HS-5 (cell line): ENCODE measurements around the gene ARMC6.
"Not testable (repeated sequence)": the region's sequence is repeated elsewhere in the genome, so short reads cannot be mapped to it uniquely, and the experiment has no call there.

Source experiments
- DNase-seq: peaks from one replicate; pipeline ENCODE4 v3.0.0-alpha.2; 2012; ENCODE audit warnings: low read depth

Gene ARMC6

DNA sequence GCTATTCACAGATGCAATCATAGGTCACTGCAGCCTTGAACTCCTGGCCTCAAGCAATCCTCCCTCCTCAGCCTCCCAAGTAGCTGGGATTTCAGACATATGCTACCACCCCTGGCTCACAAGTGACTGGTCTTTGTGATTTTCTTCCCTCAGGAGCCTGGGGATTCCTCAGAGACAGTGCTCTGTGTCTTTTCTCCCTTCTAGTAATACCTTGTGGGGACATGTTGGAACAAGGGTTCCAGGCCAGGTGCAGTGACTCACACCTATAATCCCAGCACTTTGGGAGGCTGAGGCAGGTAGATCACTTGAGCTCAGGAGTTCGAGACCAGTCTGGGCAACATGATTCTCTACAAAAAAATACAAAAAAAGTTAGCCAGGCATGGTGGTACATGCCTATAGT lies 10.0 kb upstream of the ARMC6 start:
- DNase-seq: not testable (repeated sequence)

DNA sequence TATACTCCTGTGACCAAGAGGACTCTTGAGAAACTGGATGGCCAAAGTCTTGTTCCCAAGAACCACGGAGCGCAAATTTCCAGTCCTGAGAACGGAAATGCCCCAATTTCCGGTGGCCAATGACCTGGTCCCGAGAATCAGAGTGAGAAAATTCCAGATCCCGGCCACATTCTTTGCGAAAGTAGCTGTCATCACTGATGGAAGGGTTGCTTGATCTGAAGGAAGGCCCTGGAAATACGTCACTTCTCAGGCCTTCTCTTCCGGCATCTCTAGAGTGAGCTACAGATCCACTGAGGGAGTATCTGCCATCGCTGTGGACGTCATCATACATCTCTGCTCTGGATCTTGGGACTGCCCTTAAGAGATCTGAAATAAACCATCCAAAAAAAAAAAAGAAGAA lies 7.5 kb upstream of the ARMC6 start:
- DNase-seq: no peak

DNA sequence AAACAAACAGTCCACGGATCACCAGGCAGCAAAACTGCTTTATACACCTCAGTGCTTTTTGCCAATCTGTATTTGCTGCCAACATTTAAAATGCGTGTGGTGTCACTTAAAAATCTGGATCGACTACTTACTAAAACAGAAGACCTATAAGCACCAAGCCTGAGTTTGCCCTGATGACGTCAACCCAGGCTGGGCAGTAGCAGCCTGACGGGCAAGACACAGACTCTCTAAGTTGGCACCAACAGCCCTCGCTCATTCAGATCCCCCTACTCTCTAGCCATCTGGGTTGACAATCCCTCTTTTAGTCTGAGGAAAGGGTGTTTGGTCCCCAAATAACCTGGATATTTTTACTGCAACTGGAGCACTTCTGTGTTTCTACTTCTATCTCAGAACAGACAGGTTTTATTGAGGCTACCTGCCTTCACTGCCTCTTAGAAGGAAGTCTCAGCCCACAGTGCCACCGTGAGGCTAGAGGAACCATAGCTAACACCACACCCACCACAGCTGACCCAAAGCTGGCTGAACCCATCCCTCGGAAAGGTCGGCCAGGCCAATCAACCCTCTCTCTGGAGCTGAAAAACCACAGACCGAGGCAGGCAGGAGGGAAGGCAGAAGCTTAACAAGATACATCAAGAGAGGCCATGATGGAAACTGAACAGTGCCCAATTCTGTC lies 7.0 kb upstream of the ARMC6 start:
- DNase-seq: no peak

DNA sequence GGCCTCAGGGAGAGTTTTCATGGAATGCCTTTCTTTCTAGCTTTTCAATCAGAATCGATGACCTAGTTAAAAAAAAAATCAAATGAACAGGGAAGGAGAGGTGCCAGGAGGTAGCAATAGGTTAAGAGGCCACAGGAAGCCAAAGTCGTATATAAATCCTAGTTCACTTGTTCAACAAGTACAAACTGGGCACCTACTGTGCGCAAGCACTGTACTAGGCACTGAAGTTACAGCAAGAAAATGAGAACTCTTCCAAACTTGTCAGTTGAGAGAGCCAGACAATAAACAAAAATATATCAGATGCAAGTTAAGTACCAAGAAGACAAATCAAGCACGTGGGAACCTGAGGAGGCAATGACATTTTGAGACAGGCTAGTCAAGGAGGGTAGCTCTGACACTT lies 6.2 kb upstream of the ARMC6 start:
- DNase-seq: no peak

DNA sequence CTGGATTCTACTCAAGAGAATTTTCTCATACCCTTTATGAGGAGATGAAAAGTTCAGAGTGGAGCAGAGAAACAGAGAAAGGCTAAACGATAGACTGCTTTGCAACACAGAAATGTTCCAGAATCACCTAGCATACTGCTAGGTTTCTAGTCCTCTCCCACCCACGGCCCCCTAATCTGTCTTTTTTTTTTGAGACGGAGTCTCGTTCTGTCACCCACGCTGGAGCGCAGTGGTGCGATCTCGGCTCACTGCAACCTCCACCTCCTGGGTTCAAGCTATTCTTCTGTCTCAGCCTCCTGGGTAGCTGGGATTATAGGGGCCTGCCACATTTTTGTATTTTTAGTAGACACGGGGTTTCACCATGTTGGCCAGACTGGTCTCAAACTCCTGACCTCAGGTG lies 4.9 kb upstream of the ARMC6 start:
- no peak for DNase-seq

DNA sequence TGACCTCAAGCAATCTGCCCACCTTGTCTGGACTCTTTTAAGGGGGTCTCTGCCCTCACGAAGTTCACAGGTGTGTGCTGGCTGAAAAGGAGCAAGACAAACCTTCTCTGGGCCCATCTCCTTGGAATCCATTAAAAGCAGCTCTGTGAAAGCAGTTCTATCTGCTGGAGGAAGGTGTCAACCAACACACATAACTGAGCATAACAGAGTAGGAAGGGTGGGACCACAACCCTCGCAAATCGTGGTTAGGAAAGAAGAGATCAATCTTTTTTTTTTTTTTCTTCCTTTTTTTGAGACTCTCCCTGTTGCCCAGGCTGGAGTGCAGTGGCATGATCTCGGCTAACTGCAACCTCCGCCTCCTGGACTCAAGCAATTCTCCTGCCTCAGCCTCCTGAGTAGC lies 1.5 kb upstream of the ARMC6 start:
- DNase-seq: no peak

DNA sequence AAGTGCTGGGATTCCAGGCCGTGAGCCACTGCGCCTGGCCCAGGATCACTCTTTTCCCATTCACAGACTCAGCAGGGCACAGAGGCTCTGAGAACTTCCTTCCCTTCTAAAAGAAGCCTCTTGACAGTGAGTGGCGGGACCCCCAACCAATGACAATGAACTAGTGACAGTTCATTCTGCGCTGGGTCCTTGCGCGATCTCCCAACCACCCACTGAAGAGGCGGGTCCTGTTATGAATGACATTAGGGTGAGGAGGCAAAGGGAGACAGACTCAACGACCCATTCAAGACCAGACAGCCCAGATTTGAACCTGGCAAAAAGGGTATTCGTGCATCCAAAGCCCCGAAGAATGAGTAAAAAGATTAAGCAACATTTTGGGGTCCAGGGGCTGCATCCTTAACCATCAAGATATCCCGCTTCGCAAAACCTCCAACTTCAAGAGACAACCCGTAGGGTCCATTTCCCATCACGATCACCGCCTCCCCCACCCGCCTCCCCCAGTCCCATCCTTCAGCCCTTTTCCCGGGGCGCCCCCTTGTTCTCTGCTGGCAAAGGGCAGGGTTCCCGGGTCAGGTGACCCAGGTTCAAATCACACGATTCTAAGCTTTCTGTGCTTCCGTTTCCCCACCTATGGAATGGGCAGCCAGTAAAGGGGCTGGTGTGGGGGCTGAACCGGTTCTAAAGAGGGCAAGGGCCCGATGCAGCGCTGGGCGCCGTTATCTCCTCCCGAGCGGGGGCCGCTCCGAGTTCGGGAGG lies 805 bp upstream of the ARMC6 start:
- peak; percentile 74 for DNase-seq

DNA sequence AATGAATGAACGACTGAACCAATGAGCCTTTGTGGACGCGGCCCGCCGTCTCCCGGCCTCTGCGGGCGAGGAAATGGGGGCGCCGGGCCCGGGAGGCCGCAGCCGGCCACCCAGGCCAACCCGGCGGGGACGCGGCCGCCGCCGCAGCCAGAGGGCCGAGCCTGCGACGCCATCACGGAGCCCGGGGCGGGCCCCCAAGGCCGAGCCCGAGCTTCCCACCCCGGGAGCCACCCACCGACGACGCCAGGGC lies 302 bp upstream of the ARMC6 start:
- no peak for DNase-seq

DNA sequence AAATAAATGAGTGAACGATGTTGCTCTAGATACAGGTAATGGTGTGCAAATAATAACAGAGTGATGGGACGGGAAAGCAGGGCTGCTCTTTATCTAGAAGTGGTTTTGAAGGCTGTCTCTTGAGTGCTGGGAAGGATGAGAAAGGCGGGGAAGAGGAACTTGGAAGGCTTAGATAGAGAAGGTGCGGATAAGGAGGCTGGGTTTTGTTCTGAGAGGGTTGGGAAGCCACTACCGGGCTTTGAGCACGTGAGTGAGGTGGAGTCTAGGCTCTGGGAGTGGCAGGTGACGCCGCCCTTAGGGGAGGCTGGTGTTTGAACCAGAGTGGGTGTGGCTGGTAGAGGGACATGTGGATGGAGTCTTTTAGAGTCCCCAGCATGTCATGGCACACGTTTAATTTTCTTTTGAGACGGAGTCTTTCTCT lies 811 bp downstream of the ARMC6 start:
- DNase-seq: peak; percentile 59

DNA sequence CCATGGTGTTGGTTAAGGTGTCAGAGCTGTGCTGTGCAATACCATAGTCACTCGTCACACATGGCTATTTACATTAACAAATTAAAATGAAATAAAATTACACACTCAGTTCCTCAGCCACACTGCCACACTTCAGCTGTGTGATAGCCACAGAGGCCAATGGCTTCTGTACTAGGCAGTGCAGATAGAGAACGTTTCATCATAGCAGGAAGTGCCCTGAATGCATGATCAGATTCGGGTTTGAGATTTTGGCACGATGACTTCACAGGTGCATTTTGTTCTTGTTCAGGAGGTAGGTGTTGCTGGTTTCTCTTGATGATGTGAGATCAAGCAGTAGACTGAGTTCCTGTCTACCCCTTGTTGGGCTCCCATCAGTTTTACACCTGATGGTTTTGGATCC lies 6.5 kb downstream of the ARMC6 start:
- DNase-seq: no peak

DNA sequence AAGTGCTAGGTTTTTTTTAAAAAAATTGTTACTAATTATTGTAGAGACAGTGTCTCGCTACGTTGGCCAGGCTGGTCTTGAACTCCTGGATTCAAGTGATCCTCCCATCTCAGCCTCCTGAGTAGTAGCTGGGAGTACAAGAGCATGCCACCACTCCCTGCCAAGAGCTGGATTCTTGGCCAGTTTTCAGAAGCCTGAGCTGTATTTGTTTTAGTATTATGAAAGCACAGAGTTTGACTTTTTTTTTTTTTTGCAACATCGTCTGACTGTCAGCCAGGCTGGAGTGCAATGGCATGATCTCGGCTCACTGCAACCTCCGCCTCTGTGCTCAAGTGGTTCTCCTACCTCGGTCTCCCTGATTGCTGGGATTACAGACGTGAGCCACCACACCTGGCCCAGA lies 7.0 kb downstream of the ARMC6 start:
- DNase-seq: no peak

DNA sequence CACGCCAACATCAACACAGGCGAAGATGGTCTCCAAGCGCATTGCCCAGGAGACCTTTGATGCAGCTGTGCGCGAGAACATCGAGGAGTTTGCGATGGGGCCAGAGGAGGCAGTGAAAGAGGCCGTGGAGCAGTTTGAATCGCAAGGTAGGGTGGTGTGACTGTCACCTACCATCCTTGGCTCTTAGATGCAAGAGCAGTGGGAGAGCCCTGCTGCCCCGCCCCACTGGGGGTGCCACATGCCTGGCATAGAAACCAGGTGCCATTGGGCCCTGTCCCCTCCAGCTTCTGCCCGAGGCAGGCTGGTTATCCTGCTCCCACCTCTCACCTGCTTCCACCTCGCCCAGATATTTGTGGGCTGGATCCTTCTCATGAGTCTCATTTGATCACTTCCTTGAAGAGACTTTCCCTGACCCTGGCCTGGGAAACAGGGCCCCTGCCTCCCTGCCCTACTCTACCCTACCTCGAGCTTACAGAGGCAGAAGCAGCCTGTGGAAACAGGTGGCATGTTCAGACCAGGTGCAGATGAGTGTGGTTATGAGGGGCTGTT lies 9.4 kb downstream of the ARMC6 start:
- no peak for DNase-seq

DNA sequence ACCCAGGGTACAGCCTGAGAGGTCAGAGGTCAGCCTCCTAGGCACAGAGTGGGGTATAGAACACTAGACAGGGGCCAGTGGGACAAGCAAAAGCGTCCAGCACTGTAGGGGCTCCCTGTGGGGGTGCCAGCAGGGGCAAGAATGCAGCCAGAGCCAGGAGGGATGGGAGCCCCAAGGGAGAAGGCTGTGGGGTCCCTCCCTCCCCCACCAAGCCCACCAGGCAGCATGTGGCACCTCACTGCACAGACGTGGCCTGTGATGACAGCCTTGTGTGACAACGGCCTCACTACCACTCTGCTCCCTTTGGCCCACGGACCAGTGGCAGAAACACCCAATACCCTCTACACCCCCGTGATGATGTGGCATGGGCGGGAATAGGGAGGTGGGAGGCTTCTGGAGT lies 10.1 kb downstream of the ARMC6 start:
- no peak for DNase-seq

DNA sequence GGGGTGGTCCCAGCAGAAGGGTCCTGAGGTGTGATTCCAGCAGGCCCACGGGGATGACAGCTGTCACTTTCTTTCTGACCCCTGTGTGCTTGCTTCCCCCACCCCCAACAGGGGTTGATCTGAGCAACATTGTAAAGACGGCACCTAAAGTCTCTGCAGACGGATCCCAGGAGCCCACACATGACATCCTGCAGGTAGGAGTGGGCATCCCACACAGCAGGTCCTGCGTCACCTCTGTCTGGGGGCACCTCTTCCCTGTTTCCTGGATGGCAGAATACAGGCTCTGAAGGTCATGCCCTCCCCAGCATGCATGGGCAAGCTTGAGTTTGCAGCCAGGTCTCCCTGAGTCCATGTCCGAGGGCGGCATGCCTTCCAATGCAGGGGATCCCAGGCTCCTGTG lies 10.5 kb downstream of the ARMC6 start:
- DNase-seq: no peak

DNA sequence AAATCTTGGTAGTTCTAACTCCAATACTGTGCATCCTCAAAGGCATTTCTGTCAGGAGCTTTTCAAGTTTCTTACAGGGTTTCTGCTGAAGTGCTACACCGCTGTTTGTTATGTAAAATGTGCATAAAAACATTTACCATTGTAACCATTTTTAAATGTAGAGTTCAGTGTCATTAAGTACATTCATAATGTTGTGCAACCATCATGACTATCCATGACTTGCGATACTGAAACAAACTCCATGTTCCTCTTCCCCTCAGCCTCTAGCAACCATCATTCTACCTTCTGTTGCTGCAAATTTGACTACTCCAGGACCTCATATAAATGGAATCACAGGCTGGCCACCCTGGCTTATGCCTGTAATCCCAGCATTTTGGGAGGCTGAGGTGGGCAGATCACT lies 16.0 kb downstream of the ARMC6 start:
- no peak for DNase-seq

DNA sequence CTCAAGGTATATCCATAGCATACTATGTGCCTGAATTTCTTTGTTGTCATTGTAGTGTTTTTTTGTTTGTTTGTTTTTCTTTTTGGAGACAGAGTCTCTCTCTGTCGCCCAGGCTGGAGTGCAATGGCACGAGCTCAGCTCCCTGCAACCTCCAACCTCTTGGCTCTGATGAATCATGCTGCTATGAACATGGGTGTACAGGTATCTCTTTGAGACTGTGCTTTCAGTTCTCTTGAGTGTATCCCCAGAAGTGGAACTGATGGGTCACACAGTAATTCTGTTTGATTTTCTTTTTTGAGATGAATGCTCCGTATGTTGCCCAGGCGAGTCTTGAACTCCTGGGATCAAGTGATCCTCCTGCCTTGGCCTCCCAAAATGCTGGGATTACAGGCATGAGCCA lies 16.7 kb downstream of the ARMC6 start:
- DNase-seq: no peak

DNA sequence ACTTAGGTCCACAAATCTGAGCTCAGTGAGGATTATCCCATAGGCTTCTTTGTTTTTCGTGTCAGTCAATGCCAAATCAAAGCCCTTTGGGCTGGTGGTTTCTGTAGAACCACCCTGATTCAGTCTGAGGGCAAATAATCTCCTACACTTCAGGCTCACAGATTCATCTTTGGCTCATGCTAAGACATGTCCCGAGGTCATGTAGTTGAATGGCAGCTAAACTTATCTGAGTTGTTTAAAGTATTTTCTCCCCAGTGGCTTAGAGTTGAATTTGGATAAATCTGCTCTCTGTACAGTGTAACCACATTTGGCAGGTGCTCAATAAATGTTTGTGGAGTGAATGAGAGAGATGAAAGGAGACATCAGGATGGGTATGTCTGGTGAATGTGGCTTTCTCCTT lies 17.3 kb downstream of the ARMC6 start:
- DNase-seq: no peak

DNA sequence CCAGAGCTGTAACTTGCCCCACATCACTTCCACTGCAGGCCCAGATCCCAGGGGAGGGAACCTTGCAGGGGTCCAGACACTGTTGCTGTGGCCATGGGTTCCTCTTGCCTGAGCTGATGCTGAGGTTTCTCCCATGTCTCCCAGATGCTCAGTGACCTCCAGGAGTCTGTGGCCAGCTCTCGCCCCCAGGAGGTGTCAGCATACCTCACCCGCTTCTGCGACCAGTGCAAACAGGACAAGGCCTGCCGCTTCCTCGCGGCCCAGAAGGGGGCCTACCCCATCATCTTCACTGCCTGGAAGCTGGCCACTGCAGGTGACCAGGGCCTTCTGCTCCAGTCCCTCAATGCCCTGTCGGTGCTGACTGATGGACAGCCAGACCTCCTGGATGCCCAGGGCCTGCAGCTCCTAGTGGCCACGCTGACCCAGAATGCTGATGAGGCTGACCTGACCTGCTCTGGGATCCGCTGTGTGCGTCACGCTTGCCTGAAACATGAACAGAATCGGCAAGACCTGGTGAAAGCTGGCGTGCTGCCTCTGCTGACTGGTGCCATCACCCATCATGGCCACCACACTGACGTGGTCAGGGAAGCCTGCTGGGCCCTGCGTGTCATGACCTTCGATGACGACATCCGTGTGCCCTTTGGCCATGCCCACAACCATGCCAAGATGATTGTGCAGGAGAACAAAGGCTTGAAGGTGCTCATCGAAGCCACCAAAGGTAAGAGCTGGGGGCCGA lies 18.2 kb downstream of the ARMC6 start:
- DNase-seq: no peak

DNA sequence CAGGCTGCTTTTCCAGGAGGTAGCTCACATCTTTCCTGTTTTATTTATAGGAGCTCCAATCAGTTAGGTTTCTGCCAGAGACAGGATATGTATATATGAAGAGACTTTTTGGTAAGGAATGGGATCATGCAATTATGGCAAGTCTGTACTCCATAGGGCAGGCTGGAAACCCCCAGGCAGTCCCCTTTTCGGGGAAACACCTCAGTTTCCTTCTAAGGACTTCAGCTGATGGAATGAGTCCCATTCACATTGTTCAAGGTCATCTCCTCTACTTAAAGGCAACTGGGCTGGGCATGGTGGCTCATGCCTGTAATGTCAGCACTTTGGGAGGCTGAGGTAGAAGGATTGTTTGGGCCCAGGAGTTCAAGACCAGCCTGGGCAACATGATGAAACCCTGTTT lies 19.5 kb downstream of the ARMC6 start:
- no peak for DNase-seq

DNA sequence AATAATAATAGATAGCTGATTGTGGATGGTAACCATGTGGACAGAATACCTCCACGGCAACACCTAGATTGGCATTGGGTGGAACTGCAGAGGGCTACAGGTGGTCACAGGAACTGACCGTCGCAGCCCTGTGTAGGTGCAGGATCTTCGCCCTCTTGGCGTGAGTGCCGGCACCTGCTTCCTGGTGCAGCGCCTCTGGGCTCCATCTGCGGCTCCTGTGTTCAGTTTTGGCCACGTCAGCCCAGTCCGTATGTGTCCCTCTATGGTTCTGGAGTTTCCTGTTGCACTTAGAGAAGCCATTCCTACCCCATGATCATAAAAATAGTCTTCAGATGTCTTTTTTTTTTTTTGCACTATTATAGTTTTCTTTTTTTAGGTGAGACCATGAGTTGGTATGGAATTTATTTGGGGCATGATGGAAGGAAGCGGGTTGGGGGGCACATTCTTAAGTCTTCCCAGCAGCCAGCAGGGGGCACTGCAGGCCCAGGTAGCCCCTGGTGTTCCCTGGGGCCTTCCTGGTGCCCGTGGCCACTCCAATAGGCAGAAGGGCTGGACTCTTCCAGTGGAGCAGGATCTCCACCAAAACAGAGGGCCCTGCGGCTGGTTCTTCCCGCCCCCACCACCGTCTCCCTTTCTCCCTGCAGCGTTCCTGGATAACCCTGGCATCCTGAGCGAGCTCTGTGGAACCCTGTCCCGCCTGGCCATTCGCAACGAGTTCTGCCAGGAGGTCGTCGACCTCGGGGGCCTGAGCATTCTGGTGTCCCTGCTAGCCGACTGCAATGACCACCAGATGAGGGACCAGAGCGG lies 20.3 kb downstream of the ARMC6 start:
- no peak for DNase-seq

DNA sequence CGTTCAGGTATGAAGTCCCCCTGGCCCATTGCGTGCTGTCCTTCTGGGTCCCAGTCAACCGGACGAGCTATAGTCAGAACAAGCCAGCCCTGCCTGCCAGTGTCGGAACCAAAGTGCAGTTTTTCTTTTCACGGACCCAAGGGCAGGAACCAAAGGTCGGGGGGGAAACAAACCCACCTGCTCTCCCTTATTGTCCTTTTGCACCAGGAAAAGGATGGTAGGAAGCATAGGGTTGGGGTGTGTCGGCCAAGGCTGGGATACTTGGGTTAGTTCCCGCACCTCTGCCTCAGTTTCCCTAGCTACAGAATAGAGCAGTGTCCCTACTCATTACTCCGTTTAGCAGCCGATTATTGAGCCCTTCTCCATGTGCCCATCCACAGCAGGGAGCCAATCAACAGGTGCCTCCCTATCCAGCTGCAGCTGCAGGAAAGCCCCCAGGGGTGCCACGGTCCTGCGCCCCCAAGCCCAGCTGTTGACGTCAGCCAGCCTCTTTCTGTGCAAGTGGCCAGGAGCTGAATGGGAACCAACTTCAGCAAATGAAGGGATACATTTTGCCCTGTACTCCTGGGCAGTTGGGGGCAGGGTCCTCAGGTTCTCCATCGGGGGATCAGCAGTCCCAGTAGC lies 21.0 kb downstream of the ARMC6 start:
- DNase-seq: no peak

DNA sequence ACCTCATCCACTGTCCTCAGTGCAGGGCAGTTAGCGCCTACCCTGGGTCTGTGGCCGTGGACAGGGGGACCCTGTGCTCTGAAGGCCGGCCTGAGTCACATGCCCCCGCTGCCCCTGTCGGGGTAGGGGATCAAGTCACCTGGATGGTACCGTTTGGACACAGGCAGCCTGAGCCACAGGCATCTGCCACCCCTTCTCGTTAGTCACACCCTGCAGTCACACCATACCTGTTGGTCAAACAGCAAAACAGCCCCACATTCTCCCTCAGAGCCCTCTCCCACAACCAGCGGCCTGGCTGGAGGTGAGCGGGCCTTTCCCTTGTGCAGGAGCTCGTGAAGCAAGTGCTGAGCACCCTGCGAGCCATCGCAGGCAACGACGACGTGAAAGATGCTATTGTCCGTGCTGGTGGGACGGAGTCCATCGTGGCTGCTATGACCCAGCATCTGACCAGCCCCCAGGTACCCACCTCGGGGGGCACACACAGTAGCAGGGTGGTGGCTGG lies 21.6 kb downstream of the ARMC6 start:
- no peak for DNase-seq
